HCT116 (cell line): ENCODE results near the gene PNMA8C. TPM values are rescaled to one million over a fixed set of nuclear protein-coding genes. Genes with fewer than 3 reads are reported as not detected.

Experiments used
- ATAC-seq: fragments of 200-7000 bp; cut with Tn5 transposase; 2 replicates; pipeline ENCODE4 v1.9.1; 2020; ENCODE audit warnings: mild to moderate bottlenecking, moderate library complexity
- BruUV-seq: library from RNA; stranded (reverse); fragments of 400-500 nt; replicated peaks from 2 replicates; lab custom pipeline; 2021; lab: Mats Ljungman, UMichigan
- CTCF ChIA-PET: fragments of 300-600 bp; sonication (Branson Sonifier 250); formaldehyde crosslinking; loops from one replicate; lab custom pipeline; 2021; ENCODE audit warnings: antibody characterized with exemption; lab: Charles Lee
- POLR2A ChIA-PET: fragments of 300-600, 350-600 bp; sonication (Branson Sonifier 250); formaldehyde crosslinking; loops from one replicate; lab custom pipeline; 2021; ENCODE audit warnings: antibody characterized with exemption; lab: Charles Lee
- RAD21 ChIA-PET, 2 experiments: fragments of 300-600 bp; sonication (Branson Sonifier 250); formaldehyde crosslinking; loops; one replicate each; lab custom pipeline; 2023; ENCODE audit warnings: low total read pairs in 2 of 2; ENCODE audit not compliant: uncharacterized antibody in 2 of 2, unreplicated experiment in 2 of 2, low non-redundant PET in 1 of 2; lab: Charles Lee
- DNase-seq: peaks from one replicate; pipeline ENCODE4 v3.0.0-alpha.2; 2010; ENCODE audit warnings: low read depth, low spot score
- H2AFZ ChIP-seq: fragments of 200-600 bp; shearing (Covaris generic), sonication (generic); 2 replicates; pipeline ENCODE4 v1.6.1; 2017; ENCODE audit warnings: low read depth, mixed run types, mixed read lengths, antibody characterized with exemption, low read length; ENCODE audit not compliant: poor library complexity, severe bottlenecking
- H3K27ac ChIP-seq: 2 replicates; pipeline ENCODE4 v1.5.1; 2012; ENCODE audit warnings: low read depth, low read length
- H3K27me3 ChIP-seq: fragments of 200-600 bp; sonication (generic); 2 replicates; pipeline ENCODE4 v1.6.1; 2016; ENCODE audit warnings: mixed run types, low read length, mixed read lengths; ENCODE audit not compliant: insufficient read depth
- H3K36me3 ChIP-seq, 2 experiments: fragments of 200-500 bp in 1 of 2; fragments of 200-600 bp in 1 of 2; sonication (Bioruptor generic) in 1 of 2; sonication (generic) in 1 of 2; 2 replicates each; pipeline versions ENCODE4 v1.5.1 to v1.6.1; 2014 to 2016; ENCODE audit warnings: low read length in 2 of 2, inconsistent platforms in 1 of 2, mixed read lengths in 1 of 2, mixed run types in 1 of 2; ENCODE audit not compliant: insufficient read depth in 2 of 2, control insufficient read depth in 1 of 2
- H3K4me1 ChIP-seq, 2 experiments: fragments of 200-600 bp in 1 of 2; sonication (generic) in 1 of 2; 2 replicates each; pipeline versions ENCODE4 v1.5.1 to v1.6.1; 2012 to 2017; ENCODE audit warnings: low read length in 2 of 2, inconsistent platforms in 1 of 2, mild to moderate bottlenecking in 1 of 2, mixed read lengths in 1 of 2, mixed run types in 1 of 2, moderate library complexity in 1 of 2; ENCODE audit not compliant: insufficient read depth in 2 of 2, control insufficient read depth in 1 of 2
- H3K4me2 ChIP-seq: fragments of 200-600 bp; sonication (generic); 2 replicates; pipeline ENCODE4 v1.6.1; 2017; ENCODE audit warnings: mixed run types, low read length, mixed read lengths
- H3K4me3 ChIP-seq, 2 experiments: fragments of 200-600 bp in 1 of 2; sonication (generic) in 1 of 2; replicated peaks in 1 of 2; 2 replicates each; pipeline ENCODE4 v1.5.1; 2011 to 2016; ENCODE audit warnings: low read length in 2 of 2, control low read depth in 1 of 2, low read depth in 1 of 2, mild to moderate bottlenecking in 1 of 2, mixed read lengths in 1 of 2, mixed run types in 1 of 2
- H3K79me2 ChIP-seq: fragments of 200-600 bp; sonication (generic); 2 replicates; pipeline ENCODE4 v1.6.1; 2017; ENCODE audit warnings: mild to moderate bottlenecking, mixed run types, low read length, moderate library complexity, mixed read lengths; ENCODE audit not compliant: insufficient read depth
- H3K9ac ChIP-seq: fragments of 200-600 bp; sonication (generic); 2 replicates; pipeline ENCODE4 v1.6.1; 2016; ENCODE audit warnings: low read length, mixed read lengths
- H3K9me2 ChIP-seq: fragments of 200-600 bp; sonication (generic), shearing (Covaris generic); 2 replicates; pipeline ENCODE4 v1.6.1; 2017; ENCODE audit warnings: mixed run types, mild to moderate bottlenecking, moderate library complexity; ENCODE audit not compliant: insufficient read depth
- H3K9me3 ChIP-seq, 2 experiments: fragments of 200-500 bp in 1 of 2; fragments of 200-600 bp in 1 of 2; sonication (Bioruptor generic) in 1 of 2; sonication (generic) in 1 of 2; 2 replicates each; pipeline ENCODE4 v1.6.1; 2014 to 2017; ENCODE audit warnings: low read length in 2 of 2, mixed read lengths in 2 of 2, inconsistent platforms in 1 of 2, low read depth in 1 of 2, mild to moderate bottlenecking in 1 of 2, mixed run types in 1 of 2, moderate library complexity in 1 of 2; ENCODE audit not compliant: control insufficient read depth in 1 of 2, insufficient read depth in 1 of 2
- H4K20me1 ChIP-seq: fragments of 200-600 bp; sonication (generic), shearing (Covaris generic); 2 replicates; pipeline ENCODE4 v1.6.1; 2017; ENCODE audit warnings: mixed run types, mild to moderate bottlenecking, moderate library complexity; ENCODE audit not compliant: insufficient read depth
- CBX3 ChIP-seq: IDR thresholded peaks from 2 replicates; pipeline ENCODE4 v1.6.1; 2012; ENCODE audit warnings: low read depth
- CEBPB ChIP-seq: IDR thresholded peaks from 2 replicates; pipeline ENCODE4 v1.6.1; 2012; ENCODE audit warnings: low read depth
- CTCF ChIP-seq, 3 experiments: fragments of 200-600 bp in 1 of 3; sonication (generic) in 1 of 3; IDR thresholded peaks in 2 of 3; conservative IDR thresholded peaks in 1 of 3; 2 replicates each; pipeline ENCODE4 v1.5.1; 2012 to 2017; ENCODE audit warnings: low read depth in 2 of 3, low read length in 2 of 3, antibody characterized with exemption in 1 of 3, borderline replicate concordance in 1 of 3, control low read depth in 1 of 3, mild to moderate bottlenecking in 1 of 3, mixed read lengths in 1 of 3, mixed run types in 1 of 3, moderate library complexity in 1 of 3; ENCODE audit not compliant: insufficient read depth in 1 of 3
- ELF1 ChIP-seq: IDR thresholded peaks from 2 replicates; pipeline ENCODE4 v1.6.1; 2012; ENCODE audit warnings: low read depth, borderline replicate concordance
- FOSL1 ChIP-seq: IDR thresholded peaks from 2 replicates; pipeline ENCODE4 v1.6.1; 2012; ENCODE audit warnings: low read depth
- MAX ChIP-seq: IDR thresholded peaks from 2 replicates; pipeline ENCODE4 v1.6.1; 2012
- POLR2A ChIP-seq: IDR thresholded peaks from 2 replicates; pipeline ENCODE4 v1.7.0; 2011; ENCODE audit warnings: borderline replicate concordance; ENCODE audit not compliant: insufficient read depth, insufficient read length; ENCODE audit errors: extremely low read depth
- POLR2AphosphoS5 ChIP-seq: IDR thresholded peaks from 2 replicates; pipeline ENCODE4 v1.6.1; 2011; ENCODE audit warnings: mild to moderate bottlenecking, low read depth, low read length, moderate library complexity
- RAD21 ChIP-seq: IDR thresholded peaks from 2 replicates; pipeline ENCODE4 v1.6.1; 2012; ENCODE audit warnings: low read depth, mild to moderate bottlenecking
- SIN3A ChIP-seq: IDR thresholded peaks from 2 replicates; pipeline ENCODE4 v1.6.1; 2012; ENCODE audit warnings: low read depth
- SP1 ChIP-seq: IDR thresholded peaks from 2 replicates; pipeline ENCODE4 v1.6.1; 2012; ENCODE audit warnings: low read depth
- SRF ChIP-seq: IDR thresholded peaks from 2 replicates; pipeline ENCODE4 v1.6.1; 2012; ENCODE audit warnings: low read depth
- TCF7L2 ChIP-seq: IDR thresholded peaks from 2 replicates; pipeline ENCODE4 v1.7.0; 2011; ENCODE audit warnings: borderline replicate concordance, inconsistent platforms; ENCODE audit not compliant: insufficient read depth, insufficient read length; ENCODE audit errors: extremely low read depth
- YY1 ChIP-seq: IDR thresholded peaks from 2 replicates; pipeline ENCODE4 v1.6.1; 2011; ENCODE audit warnings: low read length, low read depth, moderate library complexity, mild to moderate bottlenecking; ENCODE audit not compliant: insufficient replicate concordance; ENCODE audit errors: extremely low read depth
- ZBTB33 ChIP-seq: IDR thresholded peaks from 2 replicates; pipeline ENCODE4 v1.6.1; 2011; ENCODE audit warnings: mild to moderate bottlenecking, low read length, moderate library complexity; ENCODE audit not compliant: insufficient replicate concordance; ENCODE audit errors: extremely low read depth
- ZFX ChIP-seq: fragments of 450-650 bp; IDR thresholded peaks from 2 replicates; pipeline ENCODE4 v1.6.1; 2017
- intact Hi-C: fragments of 100-400 bp; cut with micrococcal nuclease; formaldehyde crosslinking; loops from 2 replicates; pipeline ENCODE4 v1.10.0; 2022
- total RNA-seq: library from RNA; stranded (reverse); gene quantifications from one replicate; pipeline ENCODE4 v1.2.1, GENCODE V29; 2021; ENCODE audit not compliant: unreplicated experiment

Gene PNMA8C
- total RNA-seq, 1 experiment from 2014 or later = not detected

- TF ChIP-seq CBX3 = no peak
- no peak for TF ChIP-seq POLR2AphosphoS5
- no peak for TF ChIP-seq ELF1
- no peak for TF ChIP-seq SRF
- TF ChIP-seq ZFX = no peak
- TF ChIP-seq CTCF (IDR thresholded peaks at IDR 0.05 in 2 of 3, conservative IDR thresholded peaks at IDR 0.05 in 1 of 3; ENCODE audit: borderline replicate concordance in 1 of 3, insufficient read depth in 1 of 3, low read depth in 2 of 3, low read length in 2 of 3) = no peak
- TF ChIP-seq, all 23 proteins: peak for 0
These were observed 44.9 kb downstream of the PNMA8C start (continued) for GRCh38 chr19:46383846-46384245.

GRCh38 chr19:46383171-46383815 lies 45.4 kb downstream of the PNMA8C start:
- peaks cover 30% of the 10 kb centered on the region for H3K79me2 ChIP-seq
- H3K27me3 ChIP-seq = no peaks in the 10 kb centered on the region
- no peaks in the 10 kb centered on the region; a peak in 1 of 4 replicates for H3K9me3 ChIP-seq
- H3K4me1 ChIP-seq = no peaks in the 10 kb centered on the region
- ChIA-PET POLR2A (no interaction called here), RAD21 (no interaction called here), CTCF (no interaction called here)
- no TSS peak for BruUV-seq
- H3K27ac ChIP-seq = no peak overlapping the region
- H2AFZ ChIP-seq = no peak overlapping the region
- no peaks in the 10 kb centered on the region for H3K9me2 ChIP-seq
- no peak overlapping the region for H3K9ac ChIP-seq
- peaks cover 33 to 63% of the 10 kb centered on the region in 2 experiments for H3K36me3 ChIP-seq
- ATAC-seq (no peak), DNase-seq (no peak)
- no peak overlapping the region for H3K4me2 ChIP-seq
- 0 out of 2 replicates have a peak, but pooled peaks cover 6% of the 10 kb centered on the region for H4K20me1 ChIP-seq
- intact Hi-C loops = no loop called here
- TF ChIP-seq SP1 = no peak
- no peak for TF ChIP-seq ELF1
- no peak for TF ChIP-seq POLR2AphosphoS5
- TF ChIP-seq CTCF (IDR thresholded peaks at IDR 0.05 in 2 of 3, conservative IDR thresholded peaks at IDR 0.05 in 1 of 3; ENCODE audit: borderline replicate concordance in 1 of 3, insufficient read depth in 1 of 3, low read depth in 2 of 3, low read length in 2 of 3) = no peak
- TF ChIP-seq CEBPB = no peak
- no peak for TF ChIP-seq MAX
- no peak for TF ChIP-seq ZFX
- no peak for TF ChIP-seq SRF
- no peak for TF ChIP-seq ZBTB33
- TF ChIP-seq RAD21 = no peak
- no peak for TF ChIP-seq CBX3
- no peak for TF ChIP-seq FOSL1
- TF ChIP-seq POLR2A = no peak
- no peak for TF ChIP-seq SIN3A
- TF ChIP-seq YY1 = no peak
- TF ChIP-seq TCF7L2 = no peak
- no peak overlapping the region for H3K4me3 ChIP-seq
